Stimulated activated CD4-positive, alpha-beta T cell treated with anti-CD3 and anti-CD28 coated beads, Interleukin-15, amount 100 ng/mL, for 1 hour (primary cell): ENCODE results near the gene BMX.

Experiments used
- DNase-seq, 2 donors: peaks; one replicate each; pipeline ENCODE4 v3.0.0-alpha.2; 2020; ENCODE audit warnings: low read depth in 1 of 2, low spot score in 1 of 2

The BMX gene

DNA sequence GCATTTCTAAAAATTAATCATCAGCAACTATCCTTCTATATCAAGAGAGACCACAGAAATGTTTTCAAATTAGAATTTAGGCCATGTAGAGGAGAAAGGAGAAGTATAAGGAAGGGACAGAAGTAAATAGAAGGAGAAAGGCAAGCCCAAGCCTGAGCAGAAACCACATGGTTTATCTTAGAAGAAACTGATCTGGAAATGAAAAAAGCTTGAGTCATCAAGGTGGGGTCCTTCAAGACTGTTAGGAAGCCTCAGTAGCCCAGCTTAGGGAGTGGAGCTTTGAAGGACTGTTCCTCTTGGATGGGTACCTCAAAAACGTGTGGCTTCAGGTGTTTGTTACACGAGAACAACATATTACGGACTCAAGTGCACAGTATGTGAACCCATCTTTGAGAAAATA is 4.5 kb downstream of the BMX start:
- DNase-seq, result no peak

DNA sequence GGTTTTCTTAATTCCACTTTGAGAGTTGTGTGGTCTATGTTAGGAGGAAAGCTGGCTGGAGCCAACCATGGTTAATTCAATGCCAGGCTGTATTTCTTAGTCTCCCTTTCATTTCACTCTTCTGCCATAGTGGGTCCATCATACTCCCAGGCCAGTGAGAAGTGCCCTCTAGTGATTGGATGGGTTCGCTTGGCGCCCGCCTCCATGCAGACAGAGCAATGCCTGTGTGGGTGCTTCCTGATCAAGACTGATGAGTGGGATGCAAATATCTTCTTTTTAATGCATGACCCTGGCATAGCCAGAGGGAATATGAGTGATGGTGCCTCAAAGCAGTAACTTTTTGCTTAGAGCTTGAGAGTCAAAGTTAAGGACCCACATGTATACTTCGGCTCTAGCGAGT is 6.4 kb downstream of the BMX start:
- DNase-seq, result no peak

DNA sequence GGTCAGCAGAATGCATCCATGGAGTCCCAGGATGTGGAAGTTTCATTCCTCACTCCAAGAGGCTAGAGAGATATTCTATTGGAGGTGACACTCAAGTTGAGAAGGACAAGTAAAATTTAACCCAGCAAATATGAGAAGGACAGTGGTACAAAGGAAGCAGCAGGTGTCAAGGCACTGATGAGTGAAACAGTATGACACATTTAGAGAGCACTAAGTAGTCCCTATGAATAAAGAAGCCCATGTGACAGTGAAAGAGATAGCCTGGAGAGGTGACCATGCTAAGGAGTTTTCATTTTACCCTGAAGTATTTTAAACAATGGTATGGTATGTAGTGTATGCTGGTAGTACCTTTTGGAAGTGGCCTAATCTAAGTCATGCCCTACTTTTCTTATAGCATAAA is 9.2 kb downstream of the BMX start:
- DNase-seq, result no peak

DNA sequence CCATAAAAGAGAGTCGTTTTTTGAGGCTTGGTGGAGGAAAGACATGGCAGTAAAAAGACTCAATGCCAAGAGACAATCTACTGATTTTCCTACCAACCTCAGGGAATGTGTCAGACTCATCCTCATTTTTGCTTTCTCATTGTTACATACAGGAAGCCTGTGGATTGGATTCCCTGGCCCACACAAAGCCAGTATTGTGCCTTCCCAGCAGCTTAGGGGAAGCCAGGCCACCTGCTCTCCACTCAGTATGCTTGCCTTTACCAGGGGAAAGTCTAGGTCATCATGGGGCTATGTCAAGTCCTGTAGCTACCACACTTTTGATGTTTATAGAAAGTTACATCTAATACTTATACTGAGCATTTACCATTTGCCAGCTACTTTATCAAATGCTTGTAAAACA is 11.0 kb downstream of the BMX start:
- no peak for DNase-seq

DNA sequence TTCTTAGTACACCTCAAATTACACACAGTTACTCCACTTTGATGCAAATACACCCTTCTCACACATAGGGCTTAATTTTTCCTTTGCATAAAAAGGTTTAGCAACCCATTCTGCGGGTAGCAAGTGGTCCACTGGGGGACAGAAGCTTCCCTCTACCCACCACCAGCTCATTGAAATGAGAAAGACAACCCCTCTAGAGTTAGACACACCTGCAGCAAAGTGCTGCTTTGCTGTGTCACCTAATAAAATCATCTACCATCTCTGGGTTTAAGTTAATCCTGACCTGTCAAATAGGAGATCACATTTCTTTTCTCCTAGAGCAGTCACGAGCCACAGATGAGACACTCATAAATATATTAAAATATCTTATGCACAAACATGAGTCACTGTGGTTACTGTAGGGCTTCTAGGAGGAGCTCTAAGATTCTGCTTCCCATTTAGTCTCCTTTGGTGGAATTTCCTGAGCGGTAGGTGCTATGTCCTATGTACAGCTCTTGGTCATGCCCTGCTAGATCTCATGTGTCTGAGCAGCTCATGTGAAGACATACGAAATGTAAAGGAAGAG is 11.9 kb downstream of the BMX start:
- DNase-seq, result no peak

DNA sequence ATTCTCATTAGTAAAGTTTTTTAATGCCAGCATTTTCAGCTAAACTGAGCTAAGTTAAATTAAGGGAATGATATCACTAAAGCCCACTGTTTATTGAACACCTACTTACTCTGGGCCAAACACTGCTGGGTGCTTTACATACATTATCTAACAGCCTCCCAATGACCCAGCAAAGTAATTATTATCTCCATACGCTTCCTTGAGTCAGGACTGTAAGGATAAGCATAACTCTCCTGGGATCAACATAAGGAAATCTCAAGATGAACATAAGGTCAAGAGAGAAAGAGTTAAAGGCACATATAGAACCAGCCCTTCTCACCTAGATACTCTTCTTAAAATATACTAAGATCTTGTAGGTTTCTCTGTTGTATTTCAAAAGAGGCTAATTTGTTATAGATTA is 13.7 kb downstream of the BMX start:
- no peak for DNase-seq

DNA sequence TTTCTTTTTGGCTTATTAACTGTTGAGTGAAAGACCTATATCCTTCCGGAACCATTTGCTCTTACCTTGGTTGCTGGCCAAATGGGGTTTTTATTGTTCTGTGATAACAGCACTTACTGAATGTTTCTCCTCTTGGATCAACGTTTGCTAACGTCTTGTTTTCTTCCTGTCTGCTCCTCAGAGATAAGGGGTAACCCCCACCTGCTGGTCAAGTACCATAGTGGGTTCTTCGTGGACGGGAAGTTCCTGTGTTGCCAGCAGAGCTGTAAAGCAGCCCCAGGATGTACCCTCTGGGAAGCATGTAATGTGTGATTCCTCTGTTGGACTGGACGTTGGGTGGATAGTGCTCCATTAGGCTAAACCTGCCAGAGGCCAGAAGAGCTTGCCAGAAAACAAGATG is 15.3 kb downstream of the BMX start:
- no peak for DNase-seq

DNA sequence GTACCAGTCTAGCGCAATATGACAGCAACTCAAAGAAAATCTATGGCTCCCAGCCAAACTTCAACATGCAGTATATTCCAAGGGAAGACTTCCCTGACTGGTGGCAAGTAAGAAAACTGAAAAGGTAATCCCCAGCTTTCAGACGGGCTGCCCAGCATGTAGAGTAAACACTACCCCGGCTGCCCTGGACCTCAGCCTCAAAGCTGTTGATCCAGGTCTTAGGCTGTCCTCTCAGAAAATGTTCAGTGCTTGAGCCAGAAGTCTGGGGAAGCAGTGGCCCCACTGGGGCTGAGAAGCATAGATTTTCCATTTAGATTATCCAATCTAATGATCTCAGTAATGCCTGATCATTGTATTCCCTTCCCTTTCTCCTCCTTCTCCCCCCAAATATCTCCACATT is 21.9 kb downstream of the BMX start:
- DNase-seq, result no peak

DNA sequence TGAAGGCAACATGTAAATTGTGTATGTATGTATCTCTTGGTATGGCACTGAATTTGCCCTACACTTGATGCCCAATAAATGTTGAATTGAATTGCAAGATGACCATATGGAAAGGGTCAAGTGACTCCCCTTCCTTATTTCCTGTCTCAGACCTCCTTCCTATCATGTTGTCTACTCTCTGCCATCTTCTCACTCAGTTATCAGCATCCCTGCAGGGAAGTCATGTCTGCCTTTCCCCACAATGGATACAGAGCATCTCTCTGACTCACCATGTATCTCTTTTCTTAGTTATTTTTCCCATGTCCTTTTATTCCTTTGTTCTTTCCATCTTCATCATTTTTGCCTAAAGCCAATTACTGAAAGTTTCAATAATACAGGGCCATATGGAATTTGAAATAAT is 22.5 kb downstream of the BMX start:
- DNase-seq, result no peak

DNA sequence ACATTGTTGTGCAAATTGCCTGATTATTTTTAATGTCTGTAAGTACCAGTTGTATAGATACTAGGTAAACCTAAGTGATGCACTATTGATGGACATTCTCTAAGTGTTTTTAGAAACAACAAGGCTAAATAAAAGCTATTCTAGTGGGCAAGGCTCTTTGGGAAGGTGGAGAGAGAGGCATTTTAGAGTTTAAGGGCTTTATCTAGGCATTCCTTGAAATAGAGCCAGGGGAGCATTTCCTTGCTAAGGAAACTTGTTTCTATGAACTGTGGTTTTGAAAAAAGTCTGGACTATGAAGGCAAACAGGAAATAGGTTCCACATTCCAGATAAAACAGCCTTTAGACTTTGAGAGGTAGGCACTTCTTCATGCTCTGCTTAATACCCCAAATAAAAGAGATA is 23.8 kb downstream of the BMX start:
- no peak for DNase-seq

DNA sequence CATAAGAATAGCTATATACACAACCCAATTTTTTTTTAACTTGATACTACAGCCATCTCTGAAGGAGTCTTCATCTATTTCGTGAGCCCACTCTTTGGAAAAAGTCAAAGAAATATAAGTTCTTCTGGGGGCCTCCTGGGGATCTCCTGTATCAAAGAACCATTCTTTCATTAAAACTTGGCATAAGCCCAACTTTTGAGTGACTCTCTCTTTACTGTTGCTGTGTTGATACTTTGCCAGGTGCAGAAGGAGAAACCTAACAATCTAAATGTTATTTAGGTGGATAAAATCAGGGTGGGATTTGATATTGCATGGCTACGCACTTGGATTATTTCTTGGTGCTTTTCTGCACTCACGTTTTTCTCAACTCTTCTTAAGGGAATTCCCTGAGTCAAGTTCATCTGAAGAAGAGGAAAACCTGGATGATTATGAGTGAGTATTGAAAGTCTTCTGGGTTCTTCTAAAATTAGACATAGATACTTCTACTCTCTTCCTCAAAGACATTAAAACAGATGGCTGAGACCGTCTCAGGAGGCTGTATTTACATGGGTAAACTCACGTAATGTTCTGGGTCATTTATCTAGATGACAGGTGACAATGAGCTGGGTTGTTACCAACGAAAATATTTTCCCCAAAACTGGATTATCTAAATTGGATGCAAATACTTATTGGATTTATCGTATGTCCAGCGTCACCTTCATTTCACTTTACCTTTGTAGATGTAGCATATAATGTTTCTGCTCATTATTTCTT is 25.2 kb downstream of the BMX start:
- DNase-seq, result no peak

DNA sequence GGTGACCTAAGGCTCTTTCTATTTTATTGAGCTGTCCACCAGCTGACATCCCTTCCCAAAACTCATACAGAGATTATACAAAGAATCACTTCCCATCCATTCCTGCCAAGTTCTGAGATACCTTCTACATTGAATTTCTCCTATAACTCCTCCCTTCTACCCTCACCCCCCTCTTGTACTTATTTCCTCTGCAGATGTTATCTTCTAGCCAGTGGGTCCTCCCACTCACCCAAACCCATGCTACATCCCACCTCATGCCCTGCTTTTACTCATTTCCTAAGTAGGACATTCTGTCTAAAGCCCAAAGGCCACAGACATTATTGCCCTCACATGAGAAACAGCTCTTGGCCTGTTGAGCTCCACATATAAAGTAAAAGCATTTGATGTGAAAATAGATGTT is 28.6 kb downstream of the BMX start:
- no peak for DNase-seq

DNA sequence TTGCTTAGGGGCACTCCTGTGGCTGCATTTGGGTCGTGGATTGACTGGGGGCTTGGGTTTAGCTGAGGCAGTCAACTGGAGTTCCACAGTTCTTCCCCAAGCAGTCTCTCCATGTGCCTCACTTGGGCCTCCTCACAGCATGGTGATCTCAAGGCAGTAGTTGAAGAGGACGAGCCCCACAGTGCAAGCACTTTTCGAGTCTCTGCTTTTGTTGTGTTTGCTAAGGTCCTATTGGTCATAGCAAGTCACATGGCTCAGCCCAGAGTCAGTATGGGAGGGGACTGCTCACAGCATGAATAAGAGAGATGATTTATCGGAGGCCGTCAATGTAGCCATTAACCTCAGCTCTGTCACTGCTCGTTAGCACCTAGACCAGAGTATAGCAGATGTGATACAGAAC is 29.7 kb downstream of the BMX start:
- no peak for DNase-seq

DNA sequence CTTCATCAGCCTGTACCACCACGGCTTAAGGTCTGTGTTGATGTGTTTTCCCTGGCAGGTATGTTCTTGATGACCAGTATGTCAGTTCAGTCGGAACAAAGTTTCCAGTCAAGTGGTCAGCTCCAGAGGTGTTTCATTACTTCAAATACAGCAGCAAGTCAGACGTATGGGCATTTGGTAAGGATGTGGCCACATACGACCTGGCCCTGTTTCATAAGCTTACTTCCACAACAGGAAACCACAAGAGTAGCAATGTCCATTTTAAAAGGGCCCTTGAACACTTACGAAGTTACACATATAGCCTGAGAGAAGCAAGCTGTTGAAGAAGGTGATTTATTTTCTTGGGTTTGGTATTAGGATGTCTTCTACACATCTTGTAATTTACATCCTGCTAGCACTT is 46.1 kb downstream of the BMX start:
- DNase-seq, result no peak

DNA sequence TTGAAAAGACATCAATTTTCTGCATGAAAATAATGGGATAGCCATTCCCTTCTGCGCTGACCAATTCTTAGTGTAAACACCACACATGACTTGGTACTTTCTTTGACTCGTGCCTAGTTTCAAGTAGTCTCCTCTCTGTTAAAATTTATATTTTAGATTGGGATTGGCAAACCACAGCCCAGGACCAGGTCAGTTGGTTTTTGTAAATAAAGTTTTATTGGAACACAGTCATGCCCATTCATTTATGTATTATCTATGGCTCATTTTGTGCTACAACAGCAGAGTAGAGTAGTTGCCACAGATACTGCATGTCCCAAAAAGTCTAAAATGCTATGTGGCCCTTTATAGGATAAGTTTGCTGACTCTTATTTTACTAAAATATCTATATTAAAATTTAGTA is 46.7 kb downstream of the BMX start:
- no peak for DNase-seq

DNA sequence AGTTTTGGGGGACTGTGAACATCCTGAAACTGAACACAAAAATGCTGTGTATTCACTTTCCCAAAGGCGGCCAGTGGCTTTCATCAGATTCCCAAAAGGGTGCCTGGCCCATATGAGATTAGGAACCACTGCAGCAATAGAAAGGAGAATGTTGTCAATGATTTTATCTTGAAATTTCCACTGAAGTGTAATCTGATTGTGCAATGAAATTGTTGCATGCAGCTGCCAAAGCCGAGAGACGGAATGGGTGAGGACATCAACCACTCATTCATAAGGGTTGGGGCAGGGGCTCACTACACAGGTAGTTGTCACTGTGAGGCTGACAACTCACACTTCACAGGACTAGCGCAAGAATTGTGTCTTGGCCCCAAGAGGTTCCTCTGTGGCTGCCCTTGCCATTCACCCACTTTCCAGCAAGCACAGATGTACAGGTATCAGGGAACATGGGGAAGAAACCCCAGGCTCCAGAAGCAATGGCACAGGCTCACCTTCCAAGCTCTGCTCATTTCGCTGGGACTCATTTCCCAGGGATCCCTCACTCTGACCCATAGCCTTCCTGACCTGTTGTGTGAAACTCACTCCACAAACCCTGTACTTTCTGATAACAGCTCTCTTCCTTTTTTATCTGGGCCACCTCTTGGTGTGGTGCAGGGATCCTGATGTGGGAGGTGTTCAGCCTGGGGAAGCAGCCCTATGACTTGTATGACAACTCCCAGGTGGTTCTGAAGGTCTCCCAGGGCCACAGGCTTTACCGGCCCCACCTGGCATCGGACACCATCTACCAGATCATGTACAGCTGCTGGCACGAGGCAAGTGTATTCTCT is 48.8 kb downstream of the BMX start:
- no peak for DNase-seq

DNA sequence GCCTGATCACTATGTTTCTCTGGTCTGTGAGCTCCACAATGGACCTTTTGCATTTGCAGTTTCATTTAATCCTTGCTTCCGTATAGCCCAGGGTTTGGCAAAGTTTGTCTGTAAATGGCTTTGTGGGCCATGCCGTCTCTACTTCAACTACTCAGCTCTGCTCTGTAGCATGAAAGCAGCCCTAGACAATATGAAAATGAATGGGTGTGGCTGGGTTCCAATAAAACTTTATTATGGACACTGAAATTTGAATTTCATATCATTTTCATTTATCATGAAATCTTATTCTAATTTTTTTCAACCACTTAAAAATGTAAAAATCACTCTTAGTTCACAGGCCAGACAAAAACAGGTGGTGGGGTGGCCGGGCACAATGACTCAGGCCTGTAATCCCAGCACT is 58.6 kb downstream of the BMX start:
- no peak for DNase-seq

DNA sequence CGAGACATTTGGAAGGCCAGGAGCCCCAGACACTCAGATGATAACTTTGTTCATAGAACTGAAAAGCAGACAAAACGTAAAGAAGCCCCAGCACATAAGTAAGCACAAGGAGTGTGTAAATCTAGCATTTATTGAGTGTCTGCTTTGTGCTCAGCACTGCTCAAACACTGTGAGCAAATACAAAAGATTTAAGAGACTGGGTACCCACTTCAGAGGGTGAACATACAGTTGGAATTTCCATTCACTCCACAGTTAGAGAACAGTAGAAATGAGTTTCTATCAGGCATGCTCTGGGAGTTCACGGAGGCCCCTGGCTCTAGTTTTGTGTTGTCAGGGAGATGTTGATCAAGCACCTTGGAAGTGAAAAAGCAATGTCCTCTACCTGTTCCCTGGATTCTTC is 60.3 kb downstream of the BMX start:
- no peak for DNase-seq

DNA sequence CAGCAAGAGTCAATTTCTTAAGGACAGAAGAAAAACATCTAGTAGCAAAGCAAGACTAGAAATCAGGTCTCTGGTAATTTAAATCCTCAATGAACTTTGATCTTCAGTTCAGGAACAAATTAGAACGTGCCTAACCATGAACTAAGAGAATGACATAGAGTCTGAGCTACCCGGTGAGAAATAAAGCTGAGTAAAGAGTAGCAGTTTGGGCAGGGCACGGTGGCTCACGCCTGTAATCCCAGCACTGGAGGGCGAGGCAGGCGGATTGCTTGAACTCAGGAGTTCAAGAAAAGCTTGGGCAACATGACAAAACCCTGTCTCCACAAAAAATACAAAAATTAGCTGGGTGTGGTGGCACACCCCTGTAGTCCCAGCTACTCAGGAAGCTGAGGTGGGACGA is 62.4 kb downstream of the BMX start:
- DNase-seq, result no peak

DNA sequence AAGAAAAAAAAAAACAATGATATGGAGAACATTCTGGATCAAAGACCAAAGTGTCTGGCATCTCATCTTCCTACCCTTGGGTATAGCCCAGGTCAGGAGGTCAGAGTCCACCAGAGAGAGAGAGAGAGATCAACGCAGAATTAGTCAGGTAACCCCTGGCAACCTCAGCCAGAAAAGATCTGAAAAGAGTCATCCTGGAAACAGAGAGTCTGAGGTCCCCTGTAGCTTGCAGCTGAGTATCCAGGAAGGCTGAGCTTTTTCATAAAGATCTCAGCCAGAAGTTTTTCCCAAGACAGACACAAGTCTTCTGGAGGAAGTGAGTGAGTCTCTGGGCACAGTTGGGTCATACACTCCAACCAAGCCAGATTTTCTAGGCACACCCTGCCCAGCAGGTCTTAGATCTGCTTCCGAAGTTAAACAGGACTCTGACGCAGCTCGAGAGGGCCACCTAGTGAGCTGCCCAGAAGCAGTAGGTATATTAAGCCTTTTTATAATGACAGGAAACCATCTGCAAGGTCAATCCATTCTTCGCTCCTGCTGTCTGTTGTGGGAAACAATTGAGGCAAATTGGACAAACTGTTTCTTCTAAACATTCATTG is 64.5 kb downstream of the BMX start:
- no peak for DNase-seq

DNA sequence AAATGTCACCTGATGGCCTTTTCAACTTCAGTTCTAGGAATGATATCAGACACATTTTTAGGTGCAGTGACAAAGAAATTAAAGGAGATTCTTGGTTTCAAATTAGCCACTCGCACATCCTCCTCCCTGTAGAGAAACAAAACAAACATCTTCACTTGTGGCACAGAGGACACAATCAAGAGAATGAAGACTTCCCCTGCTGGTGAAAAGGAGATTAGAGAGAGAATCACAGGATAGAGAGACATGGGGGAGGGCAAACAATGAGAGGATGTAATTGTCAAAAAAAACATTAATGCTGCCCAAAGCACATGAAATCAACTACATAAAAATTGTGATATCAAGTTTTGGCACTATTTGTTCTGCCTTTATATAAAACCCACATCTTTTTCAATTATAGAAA is 65.6 kb downstream of the BMX start:
- DNase-seq, result no peak

DNA sequence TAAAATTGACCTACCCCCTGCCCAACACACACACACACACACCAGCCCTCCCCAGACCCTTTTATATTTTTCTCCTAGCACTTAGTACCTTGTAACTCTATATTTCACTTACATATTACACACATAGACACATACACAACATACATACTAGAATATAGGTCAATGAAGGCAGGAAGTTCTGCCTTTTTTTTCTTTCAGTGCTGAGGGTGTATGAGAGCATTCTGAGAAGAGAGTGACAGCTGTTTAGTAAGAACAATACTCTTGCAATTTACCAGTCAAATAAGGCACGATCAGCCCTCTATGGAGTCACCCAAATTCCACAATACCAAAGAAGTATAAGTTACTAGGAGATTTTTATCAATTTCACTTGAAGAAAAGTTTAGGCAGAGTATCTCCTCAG is 66.7 kb downstream of the BMX start:
- DNase-seq, result no peak
